C4-2B (cell line): ENCODE data around the gene NCOA3.

Experiments used
- CTCF ChIP-seq: fragments of 450-650 bp; conservative IDR thresholded peaks from 2 replicates; pipeline ENCODE4 v1.5.1; 2017; ENCODE audit warnings: mild to moderate bottlenecking
- ZFX ChIP-seq: fragments of 450-650 bp; IDR thresholded peaks from 2 replicates; pipeline ENCODE4 v1.6.1; 2017

- TF ChIP-seq CTCF (no peak), ZFX (no peak)
These were observed 195.2 kb downstream of the NCOA3 start for GRCh38 chr20:47696856-47697255.
